ENCODE results near the gene RARG.
"Not testable (repeated sequence)": the region's sequence is repeated elsewhere in the genome, so short reads cannot be mapped to it uniquely, and the experiment has no call there.

Gene RARG

DNA sequence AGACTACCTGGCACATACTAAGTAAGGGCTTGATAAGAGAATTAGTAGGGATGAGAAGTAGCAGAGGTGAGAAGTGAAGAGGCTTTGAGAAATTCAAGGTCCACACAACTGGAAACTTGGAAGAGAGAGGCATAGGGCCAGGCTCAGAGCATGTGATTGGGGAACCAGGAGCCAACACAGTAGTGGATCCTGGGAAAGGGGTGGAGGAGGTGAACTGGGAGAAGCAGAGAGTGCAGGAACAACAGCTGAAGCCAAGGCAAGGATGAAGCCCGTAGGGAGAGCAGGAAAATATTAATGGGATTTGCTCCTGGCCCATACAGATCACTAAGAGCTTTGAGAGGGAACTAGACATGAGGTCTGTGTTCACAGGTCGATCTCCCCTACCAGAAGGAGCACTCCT is 23.6 kb downstream of the RARG start:
- no peak for DNase-seq

DNA sequence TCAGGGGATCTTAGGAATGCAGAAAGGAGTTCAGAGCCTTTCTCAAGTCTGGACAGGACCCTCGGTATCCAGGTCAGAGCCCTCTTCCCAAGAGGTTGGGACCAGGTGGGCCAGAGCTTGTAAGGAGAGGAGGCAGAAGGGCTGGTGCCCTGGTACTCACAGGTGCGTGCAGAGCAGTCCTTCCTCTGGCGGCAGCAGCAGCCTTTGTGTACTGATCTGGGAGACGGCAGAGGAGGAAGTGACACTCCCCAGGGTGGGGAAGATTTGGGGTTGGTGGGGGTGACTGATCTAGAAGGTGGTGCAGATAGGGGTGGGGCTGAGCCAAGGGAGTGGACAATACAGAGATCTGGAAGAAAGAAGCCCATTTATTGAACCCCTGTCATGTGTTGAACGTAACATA is 25.0 kb downstream of the RARG start, which contains the start of gene ITGB7:
ITGB7 (minus strand) TSS at position 210 of the 400 bp plus-strand sequence. CDS start 6,808 bp downstream, outside the sequence.
- peak; percentile 62 for DNase-seq

DNA sequence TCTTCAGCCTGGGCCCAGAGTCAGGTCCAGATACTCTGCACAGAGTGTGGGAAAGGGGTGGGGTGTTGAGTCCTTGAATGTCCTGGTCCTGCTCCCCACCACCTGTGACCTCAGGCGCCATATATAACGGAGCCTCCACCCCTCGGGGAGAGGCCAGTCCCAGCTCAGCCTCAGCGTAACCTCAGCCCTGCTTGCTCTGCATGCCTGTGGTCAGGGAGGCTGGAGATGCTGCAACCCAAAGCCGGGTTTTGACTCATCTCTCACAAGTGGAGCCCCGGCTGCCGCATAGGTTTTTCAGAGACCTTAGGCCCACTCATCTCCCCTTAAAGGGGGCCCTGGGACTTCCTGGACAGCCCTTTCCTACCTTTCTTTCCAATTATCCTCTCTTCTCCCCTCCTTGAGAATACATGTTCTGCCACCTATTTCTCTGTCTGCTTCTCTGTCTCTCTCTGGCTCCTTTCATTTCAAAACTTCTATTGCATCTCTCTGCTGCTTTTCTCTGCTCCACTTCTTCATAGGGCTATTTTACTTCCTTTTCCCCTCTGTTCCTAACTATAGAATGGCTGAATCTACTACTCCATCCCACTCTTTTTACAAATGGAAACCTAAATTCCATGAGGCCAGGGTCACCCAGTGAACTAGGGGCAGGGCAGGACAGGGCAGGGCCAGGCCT is 26.1 kb downstream of the RARG start:
- DNase-seq = peak in 1 of 2 donors; percentile 49

DNA sequence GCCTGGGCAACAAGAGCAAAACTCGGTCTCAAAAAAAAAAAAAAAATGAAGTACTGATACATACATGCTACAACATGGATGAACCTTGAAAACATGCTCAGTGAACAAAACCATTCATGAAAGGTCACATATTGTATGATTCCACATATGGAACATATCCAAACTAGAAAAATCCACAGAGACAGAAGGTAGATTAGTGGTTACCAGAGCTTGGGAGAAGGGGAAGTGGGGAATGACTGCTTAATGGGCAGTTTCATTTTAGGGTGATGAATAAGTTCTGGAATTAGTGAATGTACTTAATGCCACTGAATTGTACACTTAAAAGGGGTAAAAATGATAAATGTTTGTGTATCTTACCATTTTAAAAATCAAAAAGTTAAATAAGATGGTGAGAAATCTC is 27.7 kb downstream of the RARG start:
- no peak for DNase-seq

DNA sequence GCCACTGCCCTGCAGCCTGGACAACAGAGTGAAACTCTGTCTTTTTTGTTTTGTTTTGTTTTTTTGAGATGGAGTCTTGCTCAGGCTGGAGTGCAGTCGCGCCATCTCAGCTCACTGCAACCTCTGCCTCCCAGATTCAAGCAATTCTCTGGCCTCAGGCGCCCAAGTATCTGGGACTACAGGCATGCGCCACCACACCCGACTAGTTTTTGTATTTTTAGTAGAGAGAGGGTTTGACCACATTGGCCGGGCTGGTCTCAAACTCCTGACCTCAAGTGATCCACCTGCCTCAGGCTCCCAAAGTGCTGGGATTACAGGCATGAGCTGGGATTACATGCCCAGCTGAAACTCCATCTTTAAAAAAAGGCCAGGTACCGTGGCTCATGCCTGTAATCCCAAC is 29.7 kb downstream of the RARG start:
- DNase-seq = not testable (repeated sequence)

DNA sequence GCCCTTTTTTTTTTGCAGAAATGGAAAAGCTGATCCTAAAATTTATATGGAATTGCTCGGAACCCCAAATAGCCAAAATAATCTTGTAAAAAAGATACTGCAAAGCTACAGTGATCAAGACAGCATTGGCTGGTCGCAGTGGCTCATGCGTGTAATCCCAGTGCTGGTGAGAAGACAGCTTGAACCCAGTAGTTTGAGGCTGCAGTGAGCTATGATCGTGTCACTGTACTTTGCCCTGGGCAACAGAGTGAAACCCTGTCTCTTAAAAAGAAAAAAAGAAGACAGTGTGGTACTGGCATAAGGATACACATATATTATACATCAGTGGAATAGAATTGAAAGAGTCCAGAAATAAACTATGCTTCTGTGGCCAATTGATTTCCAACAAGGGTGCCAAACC is 30.4 kb downstream of the RARG start:
- DNase-seq = no peak

DNA sequence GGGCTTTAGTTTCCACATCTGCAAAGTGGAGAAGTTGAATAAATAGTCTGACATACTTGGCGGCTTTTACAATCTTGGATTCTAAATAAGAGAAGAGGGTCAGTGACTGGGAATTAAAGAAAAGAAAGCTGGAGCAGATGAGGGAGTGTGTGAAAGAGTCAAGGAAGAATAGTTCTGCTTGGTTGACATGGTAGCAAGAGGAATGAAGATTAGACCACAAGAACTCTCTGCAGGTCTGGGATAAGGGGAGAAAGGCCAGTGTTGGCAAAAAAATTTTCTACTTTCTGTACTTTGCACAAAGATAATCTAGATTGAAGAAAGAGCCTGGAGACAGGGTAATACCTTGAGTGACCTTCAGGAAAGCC is 30.9 kb downstream of the RARG start:
- DNase-seq = no peak

DNA sequence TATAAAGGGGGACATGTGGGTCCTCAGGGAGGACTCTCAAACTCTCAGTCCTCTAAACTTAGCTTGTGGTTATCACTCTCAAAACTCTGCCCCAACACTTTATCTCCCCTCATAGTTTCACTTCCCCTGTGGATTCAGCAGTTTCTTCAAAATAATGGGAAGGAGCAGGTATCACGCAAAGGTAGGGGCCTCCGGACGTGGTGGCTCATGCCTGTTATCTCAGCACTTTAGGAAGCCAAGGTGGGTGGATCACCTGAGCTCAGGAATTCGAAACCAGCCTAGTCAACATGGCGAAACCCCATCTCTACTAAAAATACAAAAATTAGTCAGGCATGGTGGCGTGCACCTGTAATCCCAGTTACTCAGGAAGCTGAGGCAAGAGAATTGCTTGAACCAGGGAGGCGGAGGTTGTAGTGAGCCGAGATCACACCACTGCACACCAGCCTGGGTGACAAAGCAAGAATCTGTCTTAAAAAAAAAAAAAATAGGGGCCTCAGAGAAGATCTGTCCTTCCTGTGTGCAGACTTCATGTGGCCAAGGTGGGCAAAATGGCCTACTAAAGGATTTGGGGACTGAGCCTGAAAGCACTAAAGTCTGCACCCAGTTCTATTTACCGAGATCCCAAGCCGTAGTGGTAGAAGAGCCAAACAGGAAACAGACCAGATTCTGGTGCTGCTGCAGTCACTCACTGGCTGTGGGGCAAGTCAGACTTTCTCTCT is 31.4 kb downstream of the RARG start:
- DNase-seq = no peak

DNA sequence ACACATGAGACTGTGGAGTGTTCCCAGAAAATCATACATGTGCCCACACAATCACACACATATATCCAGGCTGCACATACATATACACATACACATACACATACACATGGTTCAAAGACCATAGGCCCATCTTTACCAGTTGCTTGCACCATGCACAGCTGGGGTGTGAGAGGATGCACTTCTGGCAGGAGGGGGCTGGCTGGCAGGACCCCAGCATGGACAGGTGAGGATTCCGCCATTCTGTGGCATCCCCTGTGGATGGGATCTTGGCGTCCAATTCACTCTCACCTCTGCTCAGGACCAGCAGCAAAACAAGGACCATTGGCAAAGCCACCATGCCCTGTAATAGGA is 31.9 kb downstream of the RARG start:
- DNase-seq = no peak

DNA sequence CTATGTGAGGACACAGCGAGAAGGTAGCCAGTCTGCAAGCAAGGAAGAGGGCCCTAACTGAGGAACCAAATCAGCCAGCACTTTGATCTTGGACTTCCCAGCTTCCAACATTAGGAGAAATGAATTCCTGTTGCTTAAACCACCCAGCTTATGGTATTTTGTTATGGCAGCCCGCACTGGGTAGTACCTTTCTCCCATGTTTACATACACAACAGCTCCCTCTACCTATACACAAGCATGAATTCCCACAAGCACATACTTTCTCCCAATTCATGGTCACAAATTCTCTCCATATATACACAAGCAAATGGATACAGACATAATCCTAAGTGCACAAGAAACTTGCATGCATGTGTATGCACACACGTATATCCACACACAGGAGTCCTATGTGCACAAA is 32.3 kb downstream of the RARG start:
- no peak for DNase-seq

DNA sequence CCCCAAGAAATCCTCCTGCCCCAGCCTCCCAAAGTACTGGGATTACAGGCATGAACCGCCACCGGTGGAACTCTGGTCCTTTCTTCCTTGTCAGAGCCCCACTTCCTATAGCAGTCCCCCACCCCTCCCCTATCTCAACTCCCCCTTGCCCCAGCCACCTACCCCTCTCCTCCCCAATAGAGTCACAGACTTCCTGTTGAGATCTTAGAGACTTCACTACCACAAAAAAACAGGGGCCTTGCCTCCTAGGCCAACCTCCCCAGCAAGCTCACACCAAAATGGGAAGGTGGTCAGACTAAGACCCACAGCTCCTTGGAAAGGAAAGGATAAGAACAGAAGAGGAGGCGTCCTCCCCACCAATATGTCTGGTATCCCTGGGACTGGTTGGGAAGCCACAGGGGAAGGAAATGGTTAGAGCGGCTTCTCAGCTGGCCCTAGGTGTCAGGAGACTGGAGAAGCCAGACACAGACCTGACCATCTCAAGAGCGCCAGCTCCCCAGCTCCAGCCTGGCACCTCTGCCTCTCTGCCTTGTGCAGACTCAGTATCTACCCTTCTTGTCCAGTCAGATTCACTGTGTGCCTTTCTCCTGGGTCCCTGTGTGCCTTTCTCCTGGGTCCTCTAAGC is 33.4 kb downstream of the RARG start:
- DNase-seq = no peak

DNA sequence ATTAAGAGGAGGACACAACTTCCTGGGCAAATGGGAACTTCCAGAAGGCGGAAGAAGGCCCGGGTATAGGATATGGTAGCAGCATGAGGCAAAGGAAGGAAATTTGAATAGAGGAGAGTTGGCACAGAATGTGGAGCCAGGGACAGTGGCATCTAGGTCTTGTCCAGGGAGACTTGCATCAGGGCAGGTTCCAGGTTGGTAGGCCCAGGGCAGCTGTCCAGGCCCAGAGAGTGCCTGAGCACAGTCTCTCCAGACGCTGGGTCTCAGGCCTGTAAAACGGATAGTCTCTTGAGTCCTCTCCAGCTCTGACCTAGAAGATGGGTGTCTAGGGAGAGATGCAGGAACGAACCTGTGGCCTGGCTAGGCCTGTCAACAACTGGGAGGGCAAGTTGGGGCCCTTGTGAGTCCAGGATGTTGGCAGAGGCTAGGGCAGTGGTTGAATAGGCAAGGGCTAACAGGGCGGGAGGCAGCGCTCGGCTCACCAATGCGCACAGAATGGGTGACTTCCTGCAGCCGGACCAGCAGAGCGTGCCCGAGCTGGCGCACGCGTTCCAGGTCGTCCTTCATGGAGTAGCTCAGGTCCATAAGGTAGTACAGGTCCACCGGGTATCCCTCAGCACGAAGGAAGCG is 34.9 kb downstream of the RARG start:
- DNase-seq = no peak

DNA sequence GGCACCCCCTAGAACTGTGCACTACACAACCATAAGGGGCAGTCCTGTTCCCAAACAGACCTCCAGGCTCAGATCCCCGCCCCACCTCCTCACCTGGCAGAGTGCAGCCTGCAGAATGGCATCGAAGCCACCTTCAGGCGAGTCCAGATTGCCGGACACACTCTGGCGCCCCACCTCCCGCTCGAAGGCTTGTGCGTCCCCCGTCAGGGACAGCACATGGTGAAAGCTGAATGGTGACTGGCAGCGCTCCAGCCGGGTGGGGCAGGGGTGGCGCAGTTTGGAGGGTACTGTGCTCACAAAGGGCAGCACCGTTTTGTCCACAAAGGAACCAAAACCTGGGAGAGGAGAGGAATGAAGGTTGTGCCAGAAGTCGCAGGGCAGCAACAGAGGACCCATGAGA is 35.5 kb downstream of the RARG start:
- no peak for DNase-seq

DNA sequence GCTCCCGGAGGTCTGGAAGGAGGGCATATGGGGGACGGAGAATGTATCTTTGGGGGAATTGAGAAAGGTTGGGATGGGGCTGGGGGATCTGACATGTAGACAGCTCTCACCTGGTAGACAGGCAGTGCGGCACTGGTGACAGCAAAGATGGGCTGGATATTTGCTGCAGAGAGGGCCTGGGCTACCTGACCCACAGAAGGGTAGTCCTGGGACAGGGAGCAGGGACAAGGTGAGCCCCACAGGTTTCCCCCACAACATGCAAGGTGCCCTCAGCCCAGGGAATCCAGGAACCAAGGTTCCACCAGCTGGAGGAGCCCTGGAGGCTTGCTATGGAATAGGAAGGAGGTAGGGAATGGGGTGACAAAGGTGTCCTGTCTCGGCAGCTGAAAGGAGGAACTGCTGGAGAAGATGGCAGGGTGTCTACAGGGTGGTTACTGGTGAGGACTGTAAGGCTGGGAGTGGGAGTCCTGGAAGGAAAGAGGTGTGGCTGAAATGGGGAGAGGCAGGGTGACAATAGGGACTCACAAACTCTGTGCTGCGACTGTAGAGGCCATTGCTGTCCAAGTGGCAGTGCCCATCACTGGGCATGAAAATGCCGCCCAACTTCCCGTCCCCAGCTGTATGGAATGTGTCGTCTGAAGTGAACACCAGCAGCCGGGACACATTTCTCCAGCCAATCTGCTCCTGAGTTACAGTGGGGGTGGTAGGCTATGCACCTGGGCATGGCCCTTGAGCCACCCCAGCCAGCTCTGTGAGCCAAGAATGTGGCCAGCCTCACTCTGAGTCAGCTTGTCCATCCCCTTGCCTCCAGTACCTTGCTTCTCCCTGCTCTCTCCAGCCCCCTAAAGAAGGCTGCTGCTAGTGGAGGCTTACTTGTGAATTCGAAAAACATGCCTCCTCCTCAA is 36.2 kb downstream of the RARG start:
- DNase-seq = no peak

DNA sequence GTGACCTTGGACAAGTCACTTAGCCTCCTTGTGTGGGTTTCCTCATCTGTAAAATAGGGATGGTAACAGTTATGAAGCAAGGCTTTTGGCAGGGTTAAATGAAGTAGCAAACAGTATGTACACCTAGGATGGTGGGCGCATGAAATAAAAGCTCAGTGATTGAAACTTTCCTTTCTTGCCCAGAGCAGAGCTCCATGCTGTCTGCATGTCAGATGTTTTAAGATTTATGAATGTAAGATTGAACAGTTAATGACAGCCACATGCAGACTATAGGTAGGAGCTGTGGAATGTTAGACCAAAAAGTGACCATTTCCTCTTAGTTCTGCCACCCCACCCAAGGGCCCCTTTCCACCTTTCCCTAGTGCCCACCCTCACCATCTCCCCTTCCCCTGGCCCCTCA is 37.0 kb downstream of the RARG start:
- DNase-seq = no peak

DNA sequence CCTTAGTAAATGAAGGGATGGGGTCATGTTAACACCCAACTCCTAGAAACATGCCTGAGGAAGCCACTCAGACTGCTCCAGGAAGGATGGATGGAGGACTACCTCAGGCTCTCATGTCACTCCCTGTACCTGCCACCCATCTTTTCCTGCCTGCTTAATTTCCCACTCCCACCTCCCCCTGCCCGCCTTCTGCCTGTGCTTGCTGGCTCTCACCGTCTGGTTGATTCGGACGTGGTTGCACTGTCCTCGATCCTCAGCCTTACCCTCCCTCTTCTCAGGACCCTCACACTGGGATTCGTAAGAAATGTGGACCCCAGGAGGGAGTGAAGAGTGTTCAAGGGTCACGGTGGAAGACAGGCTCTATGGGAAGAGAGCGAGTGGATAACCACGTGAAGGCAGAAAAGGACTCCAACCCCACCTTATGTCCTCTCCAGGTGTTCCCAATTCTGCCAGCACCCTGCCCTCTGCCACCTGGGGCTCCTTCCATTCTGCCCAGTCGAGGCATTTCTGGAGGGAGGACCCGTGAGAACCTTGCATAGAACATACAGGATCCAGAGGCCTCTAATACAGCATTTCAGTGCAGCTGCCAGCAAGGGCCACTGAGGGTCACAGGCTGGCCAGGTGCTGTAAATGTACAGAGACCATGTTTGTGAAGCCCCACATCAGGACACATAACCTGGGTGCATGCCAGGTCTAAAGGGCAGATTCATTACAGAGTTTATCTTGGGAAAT is 37.9 kb downstream of the RARG start:
- no peak for DNase-seq

DNA sequence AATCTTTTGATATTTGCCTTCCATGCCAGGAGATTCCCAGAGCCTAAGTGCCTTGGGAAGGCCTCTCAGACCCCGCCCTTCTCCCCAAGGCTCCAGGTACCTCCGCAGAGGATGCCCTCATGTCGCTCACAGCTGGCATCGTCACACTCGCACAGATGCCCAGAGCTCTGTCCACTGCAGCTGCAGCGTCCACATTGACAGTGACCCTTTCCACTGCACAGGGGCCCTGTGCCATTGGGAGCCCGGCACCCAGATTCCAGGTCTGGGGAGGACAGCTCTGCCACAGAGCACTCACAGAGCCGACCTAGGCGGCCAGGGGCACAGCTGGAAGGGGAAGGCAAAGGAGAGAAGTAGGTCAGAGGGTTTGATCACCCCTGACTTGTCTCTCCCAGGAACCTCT is 39.0 kb downstream of the RARG start:
- DNase-seq = no peak

DNA sequence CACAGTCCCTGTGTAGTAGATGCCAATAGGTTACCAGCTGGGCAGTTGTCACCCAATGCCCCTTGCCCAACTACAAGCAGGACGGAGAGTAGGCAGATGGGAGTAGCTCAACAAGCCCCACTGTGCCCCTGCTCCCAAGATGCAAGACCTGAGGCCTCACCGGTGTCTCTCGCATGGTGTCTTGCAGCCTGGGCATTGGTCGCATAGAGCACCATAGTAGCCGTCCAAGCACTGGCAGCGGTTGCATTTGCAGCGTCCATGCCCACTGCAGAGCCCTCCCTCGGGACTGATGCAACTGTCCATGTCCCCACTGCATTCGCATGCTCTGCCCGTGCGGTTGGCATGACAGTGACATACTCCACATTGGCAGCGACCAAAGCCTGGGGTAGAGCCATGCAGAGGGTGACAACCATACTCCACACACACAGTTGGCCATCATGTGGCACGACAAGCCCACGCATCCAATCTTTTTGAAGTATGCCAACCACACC is 39.4 kb downstream of the RARG start:
- no peak for DNase-seq

DNA sequence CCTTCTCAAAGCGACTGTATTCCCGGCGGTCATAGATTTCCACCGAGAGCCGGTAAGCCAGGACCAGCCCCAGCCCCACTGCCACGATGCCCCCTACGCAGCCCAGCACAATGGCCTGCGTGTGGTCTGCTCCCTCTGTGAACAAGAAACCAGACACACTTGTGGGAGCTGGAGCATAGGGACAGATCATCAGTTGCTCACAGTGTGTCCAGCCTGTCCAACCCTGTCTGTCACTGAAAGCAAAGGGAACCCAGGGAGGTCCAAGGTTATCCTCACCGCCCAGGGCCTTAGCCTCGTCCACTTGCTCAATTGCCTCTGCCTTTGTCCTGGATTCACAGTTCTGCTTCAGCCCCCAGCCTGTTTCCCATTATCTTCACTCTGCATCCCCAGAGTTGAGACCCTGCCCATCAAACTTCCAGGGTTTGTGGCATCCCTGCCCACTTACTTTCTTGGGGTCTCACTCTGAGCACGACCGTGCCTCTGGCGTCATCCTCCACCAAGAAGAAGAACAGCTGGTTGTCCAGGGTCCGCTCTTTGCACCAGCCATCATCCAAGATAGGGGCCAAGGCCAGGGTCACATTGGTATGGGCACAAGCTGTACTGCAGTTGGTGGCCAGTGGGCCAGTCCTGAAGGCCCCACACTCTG is 40.0 kb downstream of the RARG start:
- DNase-seq = no peak

DNA sequence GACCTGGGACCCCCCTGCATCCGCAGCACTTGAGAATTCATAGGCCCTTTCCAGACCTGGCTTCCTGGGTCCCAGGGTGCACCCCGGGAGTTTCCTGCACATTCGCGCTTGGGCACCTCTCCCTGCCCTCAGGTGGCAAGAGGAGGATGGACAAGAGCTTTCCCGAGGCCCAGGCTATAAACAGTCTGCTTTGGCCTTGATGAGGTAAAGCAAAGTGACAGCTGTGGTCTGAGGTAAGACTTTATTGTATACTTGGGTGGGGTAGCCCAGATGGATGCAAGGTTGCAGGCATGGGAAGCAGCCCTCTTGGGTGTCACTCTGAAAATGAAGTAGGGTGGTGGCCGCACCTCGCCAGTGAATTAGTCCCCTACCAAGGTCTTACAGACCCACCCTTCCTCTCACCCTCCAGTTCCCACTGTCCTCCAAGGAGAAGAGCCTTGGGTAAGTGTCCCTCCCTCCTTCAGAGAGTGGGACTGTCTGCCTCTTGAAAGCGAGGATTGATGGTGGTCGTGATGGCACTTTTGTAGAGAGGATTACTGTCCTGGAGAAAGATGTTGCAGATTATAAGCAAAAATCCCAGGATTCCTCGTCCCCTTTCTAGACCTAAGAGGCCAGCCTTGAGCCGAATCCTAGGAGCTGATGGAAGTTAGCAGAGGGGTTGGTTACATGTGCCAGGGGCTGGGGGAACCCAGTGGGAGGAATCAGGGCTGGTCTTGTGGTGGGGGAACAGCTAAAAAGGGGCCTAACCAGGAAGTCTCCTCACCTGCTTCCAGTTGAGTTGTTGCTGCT is 40.7 kb downstream of the RARG start:
- no peak for DNase-seq
